ENCODE results near the gene KPNA6.
A peak's percentile ranks its signal among the peaks of the same experiment; 100 is the strongest.
"Not testable (repeated sequence)": the region's sequence is repeated elsewhere in the genome, so short reads cannot be mapped to it uniquely, and the experiment has no call there.

KPNA6 gene

GRCh38 chr1:32107742-32108661 lies at the start of gene KPNA6:
TSS of gene KPNA6 (plus strand) at chr1:32108056. CDS start at chr1:32108131, 75 bp downstream.
- peak; percentile 94 to 96 for DNase-seq

DNA sequence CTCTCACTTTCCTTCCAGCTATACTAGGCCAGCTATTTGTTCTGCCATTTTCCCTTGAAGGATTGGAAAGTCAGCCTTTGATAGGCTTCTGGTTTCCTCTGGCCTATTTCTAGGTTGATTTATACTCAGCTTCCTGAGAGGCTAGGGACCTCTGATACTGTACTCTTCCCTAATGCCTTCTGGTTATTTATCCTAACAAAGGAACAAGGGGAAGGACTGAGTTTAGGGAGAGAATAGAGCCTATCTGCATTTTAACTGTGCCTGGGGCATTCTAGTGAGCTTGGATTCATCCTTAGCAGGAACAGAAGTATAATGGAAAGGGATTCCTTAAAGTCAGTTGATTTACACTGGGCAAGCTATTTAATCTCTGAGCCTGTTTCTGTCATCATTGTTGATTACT lies 46.9 kb upstream of the KPNA6 start:
- no peak for DNase-seq

DNA sequence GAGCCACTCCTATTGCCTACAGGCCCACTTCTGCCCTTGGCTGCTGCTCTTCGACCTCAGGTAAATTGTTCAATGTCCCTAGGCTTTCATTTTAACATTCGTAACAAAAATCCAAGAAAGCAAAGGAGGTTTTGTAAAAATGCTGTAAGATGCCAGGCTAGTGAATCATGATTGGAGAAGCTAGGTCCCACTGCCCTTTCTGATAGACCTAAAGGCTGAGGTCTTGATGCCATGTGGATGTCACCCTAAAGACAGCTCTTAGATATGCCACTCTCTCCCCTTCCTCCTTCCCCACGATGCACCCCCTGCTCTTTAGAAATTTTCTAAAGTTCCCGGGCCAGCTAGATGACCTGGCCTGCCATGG lies 45.0 kb upstream of the KPNA6 start:
- DNase-seq = no peak

- peak in 1 of 2 donors; percentile 51 for DNase-seq
Measured at GRCh38 chr1:32063261-32063681, 44.6 kb upstream of the KPNA6 start.

- not testable (repeated sequence) for DNase-seq
Measured at GRCh38 chr1:32065613-32066488, 42.0 kb upstream of the KPNA6 start.

DNA sequence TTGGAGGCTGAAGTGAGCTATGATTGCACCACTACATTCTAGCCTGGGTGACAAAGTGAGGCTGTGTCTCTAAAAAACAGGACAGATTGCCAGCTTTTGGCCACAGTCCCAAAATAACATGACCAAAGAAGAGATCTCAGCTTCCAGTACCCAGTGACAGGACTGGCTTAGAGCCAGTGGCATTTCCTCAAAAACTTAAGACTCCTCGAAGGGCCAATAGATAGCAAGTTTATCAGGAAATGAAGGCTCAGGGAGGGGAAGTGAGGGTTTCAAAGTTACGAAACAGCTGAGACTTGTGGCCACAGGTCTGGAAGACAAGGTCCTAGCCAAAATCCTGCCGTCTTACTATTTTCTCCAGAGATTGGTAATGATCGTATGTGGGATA lies 41.4 kb upstream of the KPNA6 start:
- peak; percentile 47 to 64 for DNase-seq

DNA sequence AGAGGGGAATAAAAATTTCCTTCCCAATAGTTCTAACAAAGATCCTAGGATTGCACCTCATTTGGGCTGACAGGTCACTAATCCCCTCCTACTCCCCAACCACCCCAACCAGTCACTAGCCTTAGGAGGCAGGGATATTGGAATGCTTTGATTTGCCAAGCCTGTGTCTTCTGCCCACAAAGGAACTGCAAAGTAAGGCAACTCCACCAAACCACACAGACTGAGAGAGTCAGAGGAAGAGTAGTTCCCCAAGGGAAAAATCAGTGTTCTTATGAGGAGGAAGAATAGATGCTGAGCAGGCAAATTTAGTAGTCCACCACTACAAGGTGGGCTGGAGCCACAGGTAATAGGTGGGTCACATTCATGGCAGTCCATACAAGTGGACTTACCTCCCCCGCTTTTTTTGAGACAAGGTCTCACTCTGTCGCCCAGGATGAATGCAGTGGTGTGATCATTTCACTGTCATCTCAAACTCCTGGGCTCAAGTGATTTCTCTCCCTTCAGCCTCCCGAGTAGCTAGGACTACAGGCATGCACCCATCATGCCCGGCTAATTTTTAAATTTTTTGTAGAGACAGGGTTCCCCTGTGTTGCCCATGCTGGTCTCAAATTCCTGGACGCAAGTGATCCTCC lies 38.8 kb upstream of the KPNA6 start:
- DNase-seq = no peak

- no peak for DNase-seq
Measured at GRCh38 chr1:32071758-32072621, 35.9 kb upstream of the KPNA6 start.

GRCh38 chr1:32072622-32073298 lies 35.1 kb upstream of the KPNA6 start, which contains the start of gene TMEM39B:
TSS of gene TMEM39B (plus strand) at chr1:32072939. CDS start at chr1:32073048, 109 bp downstream.
- peak; percentile 94 to 95 for DNase-seq

DNA sequence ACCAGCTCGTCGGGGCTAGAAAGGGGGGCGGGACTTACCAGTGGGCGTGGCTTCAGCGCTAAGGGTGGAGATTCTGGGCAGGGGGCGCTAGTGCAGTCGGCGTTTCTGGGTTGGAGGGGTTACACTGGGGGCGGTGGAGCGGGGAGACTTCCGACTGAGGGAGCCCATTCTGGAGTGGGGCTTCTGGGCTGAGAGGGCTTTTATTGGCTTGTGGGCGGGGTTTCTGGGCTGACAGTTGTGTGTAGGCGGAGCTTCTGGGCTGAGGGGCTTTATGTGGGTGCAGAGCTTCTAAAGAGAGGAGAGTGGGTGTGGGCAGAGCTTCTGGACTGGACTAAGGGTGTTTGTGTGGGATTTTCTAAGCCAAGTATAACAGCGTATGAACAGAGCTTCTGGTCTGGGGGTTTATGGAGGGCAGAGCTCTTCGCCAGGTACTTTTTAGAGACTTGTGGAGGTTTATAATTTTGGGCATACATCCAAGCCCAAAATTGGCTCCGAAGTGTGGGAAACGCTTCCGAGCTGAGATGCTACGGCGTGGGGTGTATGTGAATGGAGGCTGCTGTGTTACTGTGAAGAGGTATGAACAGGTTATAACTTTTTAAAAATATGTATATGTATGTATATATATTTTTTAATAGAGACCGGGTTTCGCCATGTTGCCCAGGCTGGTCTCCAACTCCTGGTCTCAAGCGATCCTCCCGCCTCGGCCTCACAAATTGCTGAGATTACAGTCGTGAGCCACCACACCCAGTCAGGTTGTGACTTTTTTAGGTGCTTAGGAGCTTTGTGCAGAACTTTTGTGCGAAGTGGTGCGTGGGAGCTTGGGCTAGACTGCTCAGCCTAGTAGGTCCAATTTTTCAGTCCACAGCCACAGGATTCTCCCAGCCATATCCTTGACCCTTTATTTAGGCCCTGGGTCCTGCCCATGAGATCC lies 34.3 kb upstream of the KPNA6 start:
- DNase-seq = no peak

DNA sequence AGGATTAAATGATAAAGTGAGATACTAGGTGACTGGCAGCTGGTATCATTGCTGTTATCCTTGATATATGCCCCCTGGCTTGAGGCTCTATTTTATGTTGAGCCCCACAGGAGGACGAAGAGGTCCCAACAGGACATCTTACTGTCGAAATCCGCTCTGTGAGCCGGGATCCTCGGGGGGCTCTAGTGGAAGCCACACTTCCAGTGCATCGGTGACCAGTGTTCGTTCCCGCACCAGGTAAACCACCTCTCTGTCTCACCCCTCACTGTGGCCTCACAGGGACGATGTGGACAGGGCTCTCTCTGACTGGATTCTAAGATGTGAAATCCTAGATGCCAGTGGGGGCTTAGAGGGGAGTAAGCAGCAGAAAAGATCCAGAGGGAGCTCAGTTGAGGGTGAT lies 33.0 kb upstream of the KPNA6 start:
- DNase-seq = no peak

DNA sequence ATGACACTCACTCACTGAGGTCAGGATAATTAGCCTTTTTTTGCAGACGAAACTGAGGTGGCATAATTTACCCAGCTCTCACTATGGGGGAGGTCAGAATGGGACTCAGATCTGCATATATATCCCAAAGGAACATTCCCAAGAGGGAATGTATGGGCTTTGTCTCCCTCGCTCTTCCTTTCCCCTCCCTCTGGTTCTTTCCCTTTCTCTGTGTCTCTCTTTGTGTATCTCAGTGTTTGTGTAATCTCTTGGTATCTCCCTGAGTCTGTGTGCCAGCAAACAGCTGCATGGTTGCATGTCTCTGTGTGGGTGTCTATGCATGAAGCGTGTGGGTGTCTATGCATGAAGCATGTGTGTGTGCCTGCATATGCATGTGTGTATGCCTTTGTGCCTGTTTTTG lies 30.4 kb upstream of the KPNA6 start:
- no peak for DNase-seq

DNA sequence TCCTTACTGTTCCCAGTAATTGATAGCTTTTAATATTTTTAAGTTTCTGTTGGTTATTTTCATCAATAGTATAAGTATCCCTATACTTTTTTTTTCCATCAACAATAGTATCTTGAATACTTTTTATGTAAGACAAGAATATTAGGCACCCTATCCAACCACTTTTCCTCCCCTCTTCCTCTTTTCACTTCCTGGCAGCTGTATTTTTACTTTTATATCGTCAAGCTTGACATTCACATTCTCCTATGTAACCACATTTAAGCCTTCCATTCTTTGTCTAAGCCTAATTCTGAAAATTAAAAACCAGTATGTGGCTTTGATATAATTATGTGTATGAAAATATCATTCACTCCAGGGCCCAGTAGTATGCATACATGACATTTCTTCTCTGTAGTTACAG lies 25.8 kb upstream of the KPNA6 start:
- DNase-seq = no peak

GRCh38 chr1:32086381-32086780 lies 21.5 kb upstream of the KPNA6 start:
- not testable (repeated sequence) for DNase-seq

DNA sequence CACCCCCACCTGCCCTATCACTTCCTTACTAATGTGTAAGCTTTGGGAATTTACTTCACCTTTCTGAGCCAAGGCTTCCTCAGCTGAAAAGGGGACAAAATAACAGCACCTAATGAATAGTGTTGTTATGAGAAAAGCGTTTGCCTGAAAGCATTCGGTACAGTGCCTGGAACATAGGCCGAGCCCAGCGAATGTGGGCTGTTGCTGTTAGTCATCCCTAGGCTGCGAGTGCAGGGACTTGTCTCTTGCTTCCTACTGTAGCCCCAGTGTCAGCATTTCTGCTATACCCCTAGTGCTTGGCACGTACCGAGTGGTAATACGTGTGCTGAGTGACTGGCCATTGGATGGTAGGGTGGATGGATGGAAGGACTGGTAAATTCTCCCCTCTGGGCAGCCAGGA lies 16.7 kb upstream of the KPNA6 start:
- no peak for DNase-seq

DNA sequence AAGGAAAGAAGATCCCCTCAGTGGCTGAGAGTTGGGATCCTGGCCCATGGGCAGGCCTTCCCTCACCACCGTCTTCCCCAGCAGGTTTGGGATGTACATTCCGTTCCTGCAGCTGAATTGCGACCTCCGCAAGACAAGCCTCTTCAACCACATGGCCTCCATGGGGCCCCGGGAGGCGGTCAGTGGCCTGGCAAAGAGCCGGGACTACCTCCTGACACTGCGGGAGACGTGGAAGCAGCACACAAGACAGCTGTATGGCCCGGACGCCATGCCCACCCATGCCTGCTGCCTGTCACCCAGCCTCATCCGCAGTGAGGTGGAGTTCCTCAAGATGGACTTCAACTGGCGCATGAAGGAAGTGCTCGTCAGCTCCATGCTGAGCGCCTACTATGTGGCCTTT lies 16.3 kb upstream of the KPNA6 start:
- no peak for DNase-seq

- DNase-seq = no peak
Measured at GRCh38 chr1:32094746-32095521, 12.9 kb upstream of the KPNA6 start.

DNA sequence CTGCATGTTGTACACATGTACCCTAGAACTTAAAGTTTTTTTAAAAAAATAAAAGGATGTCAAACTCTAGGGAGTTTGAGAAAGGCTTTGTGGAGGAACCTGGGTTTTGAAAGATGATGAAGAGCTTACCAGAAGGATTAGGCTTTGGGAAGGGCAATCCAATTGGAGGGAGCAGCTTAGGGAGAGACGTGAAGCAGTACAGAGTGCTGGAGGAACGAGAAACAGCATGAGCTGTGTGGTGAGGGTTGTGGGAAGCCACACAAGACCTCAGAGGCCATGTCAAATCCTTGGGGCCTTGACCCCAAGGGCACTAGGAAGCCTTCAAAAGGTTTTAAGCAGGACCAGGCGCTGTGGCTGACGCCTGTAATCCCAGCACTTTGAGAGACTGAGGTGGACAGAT lies 8.4 kb upstream of the KPNA6 start:
- no peak for DNase-seq

- no peak for DNase-seq
Measured at GRCh38 chr1:32100359-32100758, 7.5 kb upstream of the KPNA6 start.

All from CD4-positive, alpha-beta T cell treated with Interleukin-4 for 1 hour (primary cell).